PFSK-1 (cell line): Measurements from ENCODE around the gene EIF5A.

ENCODE experiments used
- FOXP2 ChIP-seq: optimal IDR thresholded peaks from 2 replicates; pipeline ENCODE3; 2011; ENCODE audit warnings: borderline replicate concordance, control low read depth, inconsistent platforms; ENCODE audit not compliant: insufficient read depth; ENCODE audit errors: extremely low read length, extremely low read depth
- POLR2AphosphoS5 ChIP-seq: IDR thresholded peaks from 2 replicates; pipeline ENCODE4 v1.6.1; 2012; ENCODE audit warnings: low read depth, mild to moderate bottlenecking, control low read depth, low read length, moderate library complexity
- SIN3A ChIP-seq: IDR thresholded peaks from 2 replicates; pipeline ENCODE4 v1.6.1; 2012; ENCODE audit warnings: mild to moderate bottlenecking, low read length, moderate library complexity, borderline replicate concordance; ENCODE audit not compliant: insufficient read depth
- TAF1 ChIP-seq: IDR thresholded peaks from 2 replicates; pipeline ENCODE4 v1.6.1; 2012; ENCODE audit warnings: low read length, control low read depth, borderline replicate concordance; ENCODE audit not compliant: insufficient read depth
- TF ChIP-seq, protein P1 (sequence below), 2 experiments: IDR thresholded peaks; 2 replicates each; pipeline versions ENCODE4 v1.6.1 to v1.8.0; 2011 to 2012; ENCODE audit warnings: low read depth in 2 of 2, low read length in 2 of 2, control low read depth in 1 of 2, inconsistent platforms in 1 of 2, mild to moderate bottlenecking in 1 of 2, moderate library complexity in 1 of 2; ENCODE audit not compliant: insufficient read depth in 1 of 2

Gene EIF5A

DNA sequence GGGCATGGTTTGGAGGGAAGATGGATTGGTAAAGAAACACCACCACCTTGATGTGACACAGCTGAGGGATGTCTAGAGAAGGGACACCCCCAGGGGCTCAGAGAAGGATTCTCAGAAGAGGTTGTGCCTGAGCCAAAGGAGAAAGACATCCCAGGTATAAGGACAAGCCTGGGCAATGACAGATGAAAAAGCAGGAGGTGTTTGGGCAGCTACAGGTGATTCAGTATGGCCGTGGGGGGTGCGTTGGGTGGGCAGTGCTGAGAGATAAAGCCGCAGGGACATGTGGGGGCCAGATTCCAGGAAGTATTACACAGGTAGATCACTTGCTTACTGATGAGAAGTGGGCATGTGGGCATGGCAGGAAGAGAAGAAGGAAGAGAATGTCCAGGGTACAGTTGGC is 54.5 kb downstream of the EIF5A start:
- TF ChIP-seq SIN3A (no peak), FOXP2 (no peak), TAF1 (no peak), POLR2AphosphoS5 (no peak)
- TF ChIP-seq, protein P1, sequence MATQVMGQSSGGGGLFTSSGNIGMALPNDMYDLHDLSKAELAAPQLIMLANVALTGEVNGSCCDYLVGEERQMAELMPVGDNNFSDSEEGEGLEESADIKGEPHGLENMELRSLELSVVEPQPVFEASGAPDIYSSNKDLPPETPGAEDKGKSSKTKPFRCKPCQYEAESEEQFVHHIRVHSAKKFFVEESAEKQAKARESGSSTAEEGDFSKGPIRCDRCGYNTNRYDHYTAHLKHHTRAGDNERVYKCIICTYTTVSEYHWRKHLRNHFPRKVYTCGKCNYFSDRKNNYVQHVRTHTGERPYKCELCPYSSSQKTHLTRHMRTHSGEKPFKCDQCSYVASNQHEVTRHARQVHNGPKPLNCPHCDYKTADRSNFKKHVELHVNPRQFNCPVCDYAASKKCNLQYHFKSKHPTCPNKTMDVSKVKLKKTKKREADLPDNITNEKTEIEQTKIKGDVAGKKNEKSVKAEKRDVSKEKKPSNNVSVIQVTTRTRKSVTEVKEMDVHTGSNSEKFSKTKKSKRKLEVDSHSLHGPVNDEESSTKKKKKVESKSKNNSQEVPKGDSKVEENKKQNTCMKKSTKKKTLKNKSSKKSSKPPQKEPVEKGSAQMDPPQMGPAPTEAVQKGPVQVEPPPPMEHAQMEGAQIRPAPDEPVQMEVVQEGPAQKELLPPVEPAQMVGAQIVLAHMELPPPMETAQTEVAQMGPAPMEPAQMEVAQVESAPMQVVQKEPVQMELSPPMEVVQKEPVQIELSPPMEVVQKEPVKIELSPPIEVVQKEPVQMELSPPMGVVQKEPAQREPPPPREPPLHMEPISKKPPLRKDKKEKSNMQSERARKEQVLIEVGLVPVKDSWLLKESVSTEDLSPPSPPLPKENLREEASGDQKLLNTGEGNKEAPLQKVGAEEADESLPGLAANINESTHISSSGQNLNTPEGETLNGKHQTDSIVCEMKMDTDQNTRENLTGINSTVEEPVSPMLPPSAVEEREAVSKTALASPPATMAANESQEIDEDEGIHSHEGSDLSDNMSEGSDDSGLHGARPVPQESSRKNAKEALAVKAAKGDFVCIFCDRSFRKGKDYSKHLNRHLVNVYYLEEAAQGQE (IDR thresholded peaks at IDR 0.05; ENCODE audit: insufficient read depth in 1 of 2, low read depth in 2 of 2, low read length in 2 of 2): no peak
